Activated CD8-positive, alpha-beta memory T cell treated with anti-CD3 and anti-CD28 coated beads, Interleukin-2, amount 50 U/mL, for 1 hour (primary cell): ENCODE measurements around the gene SND1.

Source experiments
- DNase-seq: peaks from one replicate; pipeline ENCODE4 v3.0.0-alpha.2; 2020; ENCODE audit errors: extremely low read depth

SND1 gene

DNA sequence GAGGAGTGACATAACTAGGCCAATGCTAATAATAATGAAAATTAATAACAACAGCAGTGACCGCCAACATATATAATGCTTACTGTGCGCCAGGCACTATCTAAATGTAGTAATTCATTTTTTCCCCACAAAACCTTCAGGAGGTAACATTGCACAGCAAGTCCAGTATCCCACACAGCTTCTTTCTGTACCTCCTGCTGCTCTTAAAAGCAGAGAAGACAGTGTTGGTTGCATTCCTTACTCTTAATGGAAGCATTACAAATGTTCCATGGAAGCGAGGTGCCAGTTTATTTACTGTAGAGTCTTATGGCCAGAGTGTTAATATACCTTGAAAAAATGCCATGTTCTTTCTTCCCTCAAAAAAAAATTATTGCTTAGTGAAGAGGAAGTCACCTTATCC is 211.1 kb downstream of the SND1 start:
- no peak for DNase-seq

GRCh38 chr7:127865466-127865865 is 213.5 kb downstream of the SND1 start:
- DNase-seq: no peak

DNA sequence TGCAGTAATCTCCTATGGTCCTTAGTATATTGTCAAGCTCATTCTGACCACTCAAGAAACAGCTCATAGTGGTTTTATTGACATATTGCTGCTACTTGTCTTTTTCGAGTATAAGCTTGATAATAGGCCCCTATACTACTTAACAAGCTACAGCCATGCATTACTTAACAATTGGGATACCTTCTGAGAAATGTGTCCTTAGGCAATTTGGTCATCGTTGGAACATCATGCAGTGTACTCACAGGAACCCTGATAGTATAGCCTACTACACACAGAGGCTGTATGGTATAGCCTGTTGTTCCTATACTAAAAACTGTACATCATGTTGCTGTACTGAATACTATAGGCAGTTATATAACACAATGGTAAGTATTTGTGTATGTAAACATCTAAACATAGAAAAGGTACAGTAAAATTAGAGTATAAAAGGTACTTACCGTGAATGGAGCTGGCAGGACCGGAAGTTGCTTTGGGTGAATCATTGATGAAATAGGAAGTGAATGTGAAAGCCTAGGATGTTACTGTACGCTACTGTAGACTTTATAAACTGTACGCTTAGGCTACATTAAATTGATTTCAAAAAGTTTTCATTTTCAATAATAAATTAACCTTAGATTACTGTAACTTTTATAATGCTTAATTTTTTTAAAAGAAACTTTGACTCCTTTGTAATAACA is 218.4 kb downstream of the SND1 start:
- no peak for DNase-seq

- no peak for DNase-seq
Observed at GRCh38 chr7:127871226-127871625, 219.2 kb downstream of the SND1 start.

- DNase-seq: no peak
Observed at GRCh38 chr7:127872122-127872521, 220.1 kb downstream of the SND1 start.

- DNase-seq: no peak
Observed at GRCh38 chr7:127873151-127873550, 221.2 kb downstream of the SND1 start.

DNA sequence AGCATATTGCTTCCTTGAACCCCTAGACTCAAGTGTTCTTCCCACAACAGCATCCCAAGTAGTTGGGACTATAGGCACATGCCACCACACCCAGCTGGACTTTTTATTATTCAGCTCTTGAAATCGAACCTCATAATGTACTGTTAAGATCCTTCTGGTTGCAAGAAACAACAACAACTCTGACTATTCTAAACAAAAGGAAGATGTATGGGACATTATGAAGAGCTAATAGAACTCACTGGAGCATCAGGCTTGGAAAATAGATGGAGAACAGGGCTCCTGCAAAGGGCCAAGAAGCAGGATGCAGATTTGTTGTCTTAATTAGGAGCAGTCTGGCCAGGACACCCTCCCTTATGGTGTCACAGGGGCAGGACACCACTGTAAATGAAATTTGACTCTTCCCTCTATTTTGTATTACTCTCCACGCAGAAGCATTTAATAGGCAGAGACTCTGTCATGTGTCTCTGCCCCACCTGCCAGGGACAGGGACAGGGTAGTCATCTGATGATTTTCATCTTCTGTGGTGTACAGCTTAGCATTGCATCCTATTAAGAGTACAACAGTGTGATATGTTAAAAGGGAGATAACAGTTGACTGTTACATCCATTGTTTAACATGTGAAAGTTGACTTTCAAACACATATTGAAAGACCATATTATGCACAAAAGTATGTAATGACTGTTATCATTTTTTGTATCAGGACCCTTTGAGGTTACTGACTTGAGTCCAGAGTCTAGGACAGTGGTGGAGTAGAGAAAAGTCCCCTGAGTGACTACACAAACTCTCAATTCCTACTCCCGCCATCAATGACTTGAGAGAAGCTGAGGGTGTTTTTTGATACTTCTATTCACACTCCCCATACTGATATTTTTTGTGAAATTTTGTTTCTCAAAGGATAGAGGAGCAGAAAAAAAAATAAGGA is 222.0 kb downstream of the SND1 start:
- DNase-seq: no peak

DNA sequence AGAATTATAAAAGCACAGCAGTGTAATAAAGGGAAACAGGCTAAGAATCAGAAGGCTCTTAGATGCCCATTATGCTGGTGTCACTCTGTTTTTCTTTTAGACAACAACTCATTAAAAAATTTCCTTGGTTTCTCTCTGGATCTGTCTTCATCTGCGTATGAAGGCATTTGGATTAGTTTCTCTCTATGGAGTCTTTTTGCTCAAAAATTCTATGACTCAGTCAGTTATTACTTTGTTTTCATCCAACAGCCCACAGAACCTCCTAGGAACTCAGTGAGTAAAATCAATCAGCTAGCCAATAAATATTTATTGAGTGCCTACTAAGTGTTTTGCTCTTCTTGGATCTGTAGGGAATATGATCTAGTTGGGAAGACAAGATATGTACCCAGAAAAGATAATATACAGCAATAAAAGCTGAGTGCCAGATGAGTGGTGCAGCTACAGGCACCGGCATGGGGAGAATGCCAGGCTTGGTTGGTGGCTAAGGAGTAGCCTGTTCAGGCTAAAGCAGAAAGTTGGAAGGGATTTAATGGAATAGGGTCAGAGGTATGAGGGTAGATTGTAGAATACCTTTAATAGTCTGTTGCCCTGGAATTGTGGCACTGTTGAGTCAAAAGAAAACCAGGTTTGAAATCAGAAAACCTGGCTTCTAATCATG is 223.1 kb downstream of the SND1 start:
- DNase-seq: no peak

DNA sequence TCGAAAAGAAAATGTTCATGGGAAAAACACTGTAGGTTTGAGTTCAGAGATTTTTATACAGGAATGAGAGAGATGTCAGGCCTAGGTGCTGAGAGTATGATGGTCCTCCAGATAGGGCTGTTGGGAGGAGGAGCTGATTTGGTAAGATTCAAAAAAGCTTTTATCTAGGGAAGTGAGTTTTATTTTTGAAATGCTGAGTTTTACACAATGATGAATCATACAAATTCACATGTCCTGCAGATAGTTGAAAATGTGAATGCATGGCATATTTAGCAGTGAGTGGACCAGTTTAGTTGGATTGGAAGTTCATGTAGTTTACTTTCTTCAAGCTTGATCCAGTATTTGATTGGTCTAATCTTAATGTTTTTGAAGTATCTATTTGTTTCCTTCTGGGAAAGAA is 224.4 kb downstream of the SND1 start:
- DNase-seq: no peak

DNA sequence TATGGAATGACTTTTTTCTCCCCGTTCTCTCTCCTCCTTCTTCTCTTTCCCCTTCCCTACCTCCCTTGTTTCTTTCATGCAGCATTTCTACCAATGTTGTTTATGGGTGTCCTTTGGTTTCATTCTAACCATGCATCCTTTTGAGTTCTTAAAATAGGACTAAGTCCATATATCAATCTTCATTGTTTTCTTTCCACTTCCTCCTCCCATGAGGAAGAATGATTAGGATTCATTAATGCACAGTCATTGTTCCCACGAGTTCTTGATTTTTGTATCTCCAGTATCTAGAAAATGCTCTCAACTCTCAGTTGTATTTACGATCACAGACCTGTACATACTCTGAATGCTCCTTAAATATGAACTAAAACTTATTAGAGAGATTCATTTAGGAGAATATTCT is 226.0 kb downstream of the SND1 start:
- DNase-seq: no peak

DNA sequence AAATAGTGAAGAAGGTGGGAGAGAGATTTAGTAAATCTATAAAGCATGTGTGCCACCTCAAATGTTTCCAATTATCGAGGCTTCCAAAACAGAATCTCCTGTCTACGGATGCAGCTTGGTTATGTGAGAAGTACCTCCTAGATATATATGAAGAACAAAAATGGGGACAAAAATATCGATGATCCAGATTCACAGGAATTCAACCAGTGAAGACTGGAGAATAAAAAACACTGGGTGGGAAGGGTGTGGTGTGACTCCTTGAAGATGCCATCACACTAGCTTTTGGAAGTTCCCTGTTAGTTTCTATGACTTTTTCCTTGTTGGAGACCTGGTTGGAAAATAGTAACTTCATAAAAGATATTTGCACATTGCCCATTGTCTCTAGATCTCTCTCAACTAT is 226.8 kb downstream of the SND1 start:
- DNase-seq: no peak

DNA sequence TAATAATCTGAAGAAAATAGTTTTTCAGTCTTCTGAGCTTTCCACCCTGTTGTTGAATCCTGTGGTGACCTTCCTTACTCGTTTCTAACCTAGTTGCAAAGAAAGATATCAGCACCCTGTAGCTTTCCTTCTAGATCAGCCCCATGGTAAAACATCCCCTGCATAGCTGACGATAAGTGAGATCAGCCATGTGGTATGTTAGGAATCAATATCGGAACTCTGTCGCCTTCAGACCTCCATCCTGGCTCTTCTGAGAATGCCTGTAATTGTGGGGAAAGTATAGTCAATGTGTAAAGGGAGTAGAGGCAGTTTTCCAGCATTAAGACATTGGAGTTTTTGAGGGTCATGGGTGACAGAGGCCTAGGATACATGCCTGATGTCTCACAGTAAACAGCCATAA is 227.4 kb downstream of the SND1 start:
- DNase-seq: no peak

DNA sequence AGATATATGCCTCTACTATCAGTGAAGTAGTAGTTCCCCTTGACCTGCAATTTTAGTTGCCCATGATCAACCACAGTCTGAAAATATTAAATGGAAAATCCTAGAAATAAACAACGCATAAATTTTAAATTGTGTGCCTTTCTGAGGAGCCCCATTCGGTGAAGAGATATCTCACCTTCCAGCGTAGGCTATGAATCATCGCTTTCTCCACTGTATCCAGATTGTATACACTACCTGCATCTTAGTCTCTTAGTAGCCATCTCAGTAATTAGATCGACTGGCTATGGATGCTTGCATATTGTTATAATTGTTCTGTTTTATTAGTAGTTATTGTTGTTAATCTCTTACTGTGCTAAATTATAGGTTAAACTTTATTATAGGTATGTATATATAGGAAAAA is 227.9 kb downstream of the SND1 start:
- no peak for DNase-seq

DNA sequence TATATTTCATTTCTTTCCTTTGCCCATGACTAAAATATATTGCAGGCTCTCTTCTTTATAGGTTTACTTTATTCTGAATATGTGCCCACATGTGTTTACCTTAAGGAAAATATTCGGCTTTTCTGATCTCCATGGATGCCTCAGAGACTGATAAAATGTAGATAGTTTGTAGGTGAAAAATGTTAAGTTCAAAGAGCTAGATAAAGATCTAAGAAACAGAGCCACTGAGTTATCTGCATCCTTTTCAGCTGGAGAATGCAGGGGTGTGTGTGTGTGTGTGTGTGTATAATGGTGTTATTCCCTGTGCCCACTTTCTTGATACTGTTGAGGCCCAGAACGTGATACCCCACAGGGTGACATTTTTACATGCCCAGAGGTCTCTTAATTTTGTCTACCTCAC is 228.5 kb downstream of the SND1 start:
- no peak for DNase-seq

GRCh38 chr7:127881564-127881963 is 229.6 kb downstream of the SND1 start:
- no peak for DNase-seq

GRCh38 chr7:127882313-127882920 is 230.4 kb downstream of the SND1 start:
- no peak for DNase-seq

GRCh38 chr7:127884066-127884559 is 232.1 kb downstream of the SND1 start:
- DNase-seq: no peak

DNA sequence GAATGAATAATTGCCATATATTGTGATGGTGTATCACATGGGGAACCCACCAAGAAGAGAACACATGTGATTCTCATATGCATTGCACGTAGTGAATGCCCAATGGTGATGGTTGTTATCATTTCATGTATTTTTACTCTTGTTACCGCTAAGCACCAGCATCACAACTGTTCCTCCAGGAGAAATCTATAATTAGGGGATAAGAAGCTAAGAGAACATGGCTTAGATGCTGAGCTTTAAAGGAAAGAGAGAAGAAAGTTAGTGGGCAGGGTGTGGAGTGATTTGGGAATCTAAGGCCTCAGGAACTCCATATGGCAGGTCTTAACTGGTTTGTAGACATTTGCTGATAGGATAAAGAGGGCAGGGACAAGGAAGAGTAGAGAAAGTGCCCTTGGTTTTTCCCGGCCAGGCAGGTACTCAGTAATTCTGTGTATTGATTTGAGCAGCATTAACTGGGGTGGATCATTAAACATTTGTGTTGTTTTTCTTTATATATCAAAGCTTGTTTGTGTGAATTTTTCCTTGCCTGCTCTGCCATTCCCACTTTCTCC is 233.3 kb downstream of the SND1 start:
- DNase-seq: no peak

- DNase-seq: no peak
Observed at GRCh38 chr7:127885843-127886242, 233.8 kb downstream of the SND1 start.

DNA sequence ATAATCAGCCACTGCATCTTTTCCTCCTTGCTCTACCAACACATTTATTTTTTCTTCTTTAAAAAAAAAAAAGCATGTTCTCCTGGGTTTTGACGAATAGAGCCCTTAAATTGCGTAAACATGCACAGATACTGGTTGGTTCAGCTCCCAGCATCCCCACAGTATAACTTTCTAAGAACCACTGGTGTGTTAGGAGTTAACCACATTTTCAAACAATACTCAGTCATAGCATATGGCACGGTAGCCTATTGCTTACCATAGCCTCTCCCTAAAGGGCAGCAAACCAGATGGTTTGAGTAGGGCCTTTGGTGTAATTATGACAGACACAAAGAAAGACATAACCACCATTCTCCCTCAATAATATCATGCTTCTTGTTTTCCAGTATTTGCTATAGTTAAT is 234.3 kb downstream of the SND1 start:
- no peak for DNase-seq

DNA sequence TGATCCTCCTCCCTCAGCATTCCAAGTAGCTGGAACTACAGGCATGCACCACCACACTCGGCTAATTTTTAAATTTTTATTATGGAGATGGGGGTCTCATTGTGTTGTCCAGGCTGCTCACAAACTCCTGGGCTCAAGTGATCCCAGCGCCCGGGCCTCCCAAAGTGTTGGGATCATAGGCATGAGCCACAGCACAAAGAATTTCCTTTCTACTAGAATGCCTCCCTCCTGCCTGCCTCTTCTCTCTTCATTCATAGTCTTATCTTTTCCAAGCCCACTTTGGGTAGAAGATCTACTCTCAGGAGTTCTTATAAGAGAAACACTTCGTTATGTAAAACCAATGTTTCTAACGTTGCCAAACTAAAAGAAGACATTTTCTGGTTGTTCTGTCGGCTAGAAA is 235.1 kb downstream of the SND1 start:
- DNase-seq: no peak

DNA sequence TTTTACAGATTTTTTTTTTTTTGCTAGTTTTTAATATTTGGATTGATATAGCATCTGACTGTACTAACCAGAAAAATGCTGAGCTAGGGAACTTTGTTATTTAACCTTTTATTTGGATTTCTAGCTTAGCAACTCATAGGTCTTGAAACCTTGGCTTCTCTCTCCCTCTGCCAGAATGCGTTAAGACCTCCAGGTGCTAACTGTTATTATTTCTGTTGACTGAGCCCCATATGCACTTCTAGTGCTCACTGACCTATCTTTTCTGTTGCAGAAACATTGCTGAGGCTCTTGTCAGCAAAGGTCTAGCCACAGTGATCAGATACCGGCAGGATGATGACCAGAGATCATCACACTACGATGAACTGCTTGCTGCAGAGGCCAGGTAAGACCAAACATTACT is 235.6 kb downstream of the SND1 start:
- no peak for DNase-seq
